PC-9 (cell line): ENCODE measurements around the gene BOD1. TPM values are rescaled to one million over a fixed set of nuclear protein-coding genes. Genes with fewer than 3 reads are reported as not detected.

Experiments used
- BruUV-seq: library from RNA; stranded (reverse); fragments of 400-500 nt; replicated peaks from 2 replicates; lab custom pipeline; 2021; lab: Mats Ljungman, UMichigan
- CTCF ChIA-PET: fragments of 300-600 bp; sonication (Branson Sonifier 250); formaldehyde crosslinking; loops from one replicate; lab custom pipeline; 2022; ENCODE audit warnings: antibody characterized with exemption; lab: Charles Lee
- POLR2A ChIA-PET: fragments of 300-600 bp; sonication (Branson Sonifier 250); formaldehyde crosslinking; loops from one replicate; lab custom pipeline; 2022; ENCODE audit warnings: antibody characterized with exemption; ENCODE audit not compliant: unreplicated experiment; lab: Charles Lee
- DNase-seq, 2 experiments: peaks; one replicate each; pipeline versions ENCODE4 v3.0.0 to v3.0.0-alpha.2; 2015 to 2022; ENCODE audit warnings: mixed read lengths in 1 of 2
- H2AFZ ChIP-seq: fragments of 200-600 bp; sonication (generic); 2 replicates; pipeline ENCODE4 v1.8.1; 2017; ENCODE audit warnings: antibody characterized with exemption
- H3F3A ChIP-seq: fragments of 200-600 bp; sonication (generic); 2 replicates; pipeline ENCODE4 v1.8.1; 2017; ENCODE audit warnings: antibody characterized with exemption, mild to moderate bottlenecking, low read depth; ENCODE audit not compliant: insufficient read depth
- H3K27ac ChIP-seq: fragments of 200-600 bp; sonication (generic); 2 replicates; pipeline ENCODE4 v1.6.1; 2016; ENCODE audit warnings: mixed run types
- H3K27me3 ChIP-seq: fragments of 200-600 bp; sonication (generic); 2 replicates; pipeline ENCODE4 v1.6.1; 2016; ENCODE audit warnings: low read depth, mixed run types; ENCODE audit not compliant: insufficient read depth
- H3K36me3 ChIP-seq: fragments of 200-600 bp; sonication (generic); 2 replicates; pipeline ENCODE4 v1.6.1; 2016; ENCODE audit warnings: low read depth, mixed run types
- H3K4me1 ChIP-seq: fragments of 200-600 bp; sonication (generic); replicated peaks from 2 replicates; pipeline ENCODE4 v1.6.1; 2016; ENCODE audit warnings: mixed run types; ENCODE audit not compliant: insufficient read depth
- H3K4me2 ChIP-seq: fragments of 200-600 bp; sonication (generic); 2 replicates; pipeline ENCODE4 v1.6.1; 2017; ENCODE audit warnings: mixed run types
- H3K4me3 ChIP-seq: fragments of 200-600 bp; sonication (generic); 2 replicates; pipeline ENCODE4 v1.6.1; 2016; ENCODE audit warnings: mixed run types
- H3K79me2 ChIP-seq: fragments of 200-600 bp; sonication (generic); 2 replicates; pipeline ENCODE4 v1.6.1; 2017; ENCODE audit warnings: low read depth, mixed run types
- H3K9me2 ChIP-seq: fragments of 200-600 bp; sonication (generic); 2 replicates; pipeline ENCODE4 v1.8.1; 2017; ENCODE audit warnings: mild to moderate bottlenecking; ENCODE audit not compliant: insufficient read depth
- H3K9me3 ChIP-seq: fragments of 200-600 bp; sonication (generic); 2 replicates; pipeline ENCODE4 v1.8.1; 2016; ENCODE audit warnings: low read depth; ENCODE audit not compliant: insufficient read depth
- H4K20me1 ChIP-seq: fragments of 200-600 bp; sonication (generic); 2 replicates; pipeline ENCODE4 v1.8.1; 2017; ENCODE audit not compliant: insufficient read depth
- CTCF ChIP-seq: fragments of 200-600 bp; sonication (generic); conservative IDR thresholded peaks from 2 replicates; pipeline ENCODE4 v1.6.1; 2017; ENCODE audit warnings: mixed run types, antibody characterized with exemption, mild to moderate bottlenecking, moderate library complexity
- EZH2 ChIP-seq: fragments of 200-600 bp; sonication (generic); IDR thresholded peaks from 2 replicates; pipeline ENCODE4 v1.8.0; 2017; ENCODE audit warnings: antibody characterized with exemption, low read depth
- intact Hi-C: fragments of 100-400 bp; cut with micrococcal nuclease; formaldehyde crosslinking; loops from one replicate; pipeline ENCODE4 v1.10.0; 2022; ENCODE audit not compliant: unreplicated experiment
- total RNA-seq: library from RNA; stranded (reverse); gene quantifications from 2 replicates; pipeline ENCODE4 v1.2.3, GENCODE V29; 2021

Gene BOD1
- total RNA-seq, 1 experiment from 2014 or later = 73.2 TPM

DNA sequence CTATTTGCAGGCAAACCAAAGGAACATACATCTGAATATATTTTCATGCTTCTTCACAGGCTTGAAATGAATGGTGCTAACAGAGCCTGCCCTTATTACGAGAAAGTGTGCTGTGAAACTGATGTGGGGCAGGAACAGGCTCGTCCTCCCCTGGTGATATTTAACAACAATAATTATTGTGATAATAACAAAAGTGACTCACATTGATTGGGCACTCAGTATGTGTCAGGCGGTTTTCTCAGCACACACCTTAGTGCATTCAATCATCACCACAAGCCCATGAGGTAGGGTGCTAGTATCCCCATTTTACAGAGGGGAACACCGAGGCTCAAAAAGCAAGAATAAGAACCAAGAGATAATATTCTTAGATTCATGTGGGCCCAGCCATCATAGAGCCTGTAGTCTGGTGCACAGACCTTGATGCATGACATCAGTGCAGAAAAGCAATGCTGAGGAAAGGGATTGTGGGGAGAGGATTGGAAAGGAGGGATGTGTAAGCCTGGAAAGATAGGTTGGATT lies 18.1 kb upstream of the BOD1 start:
- H3K4me1 ChIP-seq = no peaks in the 10 kb centered on the region
- CTCF ChIA-PET = no interaction called here
- H4K20me1 ChIP-seq = no peaks in the 10 kb centered on the region
- no peaks in the 10 kb centered on the region for H3K27me3 ChIP-seq
- no peak for DNase-seq
- H3K27ac ChIP-seq = no peak overlapping the region
- H3K79me2 ChIP-seq = no peaks in the 10 kb centered on the region
- H3K9me3 ChIP-seq = no peaks in the 10 kb centered on the region
- H3K4me3 ChIP-seq = no peak overlapping the region
- H2AFZ ChIP-seq = no peak overlapping the region
- TF ChIP-seq CTCF = no peak
- no TSS peak for BruUV-seq
- no peak overlapping the region for H3K4me2 ChIP-seq
- no peaks in the 10 kb centered on the region for H3F3A ChIP-seq
- no peaks in the 10 kb centered on the region for H3K9me2 ChIP-seq
- intact Hi-C loops = no loop called here
- POLR2A ChIA-PET = no interaction called here
- H3K36me3 ChIP-seq = no peaks in the 10 kb centered on the region

DNA sequence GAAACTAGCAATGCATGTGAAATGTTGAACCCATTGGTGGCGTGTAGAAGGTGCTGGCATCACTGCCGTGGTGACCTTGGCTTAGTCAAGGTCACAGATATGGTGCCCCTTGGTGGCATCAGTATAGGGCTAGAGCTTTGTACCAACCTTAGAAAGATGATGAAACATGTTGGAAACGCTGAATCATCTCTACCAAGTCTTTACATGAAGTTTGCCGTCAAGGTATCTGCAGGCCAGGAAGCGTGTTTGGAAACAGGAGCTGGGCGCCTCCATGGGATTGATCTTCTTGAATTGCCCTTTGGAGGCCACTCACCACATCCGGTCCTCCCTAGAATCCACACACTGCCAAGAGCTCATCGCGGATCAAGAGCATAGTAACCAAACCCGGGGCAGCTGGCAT lies 16.9 kb upstream of the BOD1 start:
- Histone ChIP-seq H3K27ac (no peak overlapping the region), H3K9me3 (no peaks in the 10 kb centered on the region), H3K79me2 (no peaks in the 10 kb centered on the region), H3K9me2 (no peaks in the 10 kb centered on the region), H3K4me3 (no peak overlapping the region), H3F3A (no peaks in the 10 kb centered on the region), H3K4me1 (no peaks in the 10 kb centered on the region), H3K36me3 (no peaks in the 10 kb centered on the region), H3K4me2 (no peak overlapping the region), H3K27me3 (no peaks in the 10 kb centered on the region), H4K20me1 (no peaks in the 10 kb centered on the region), H2AFZ (no peak overlapping the region)
- POLR2A ChIA-PET = no interaction called here
- intact Hi-C loops = no loop called here
- TF ChIP-seq CTCF = no peak
- TF ChIP-seq EZH2 = no peak
- CTCF ChIA-PET = no interaction called here
- BruUV-seq = no TSS peak
- no peak for DNase-seq

DNA sequence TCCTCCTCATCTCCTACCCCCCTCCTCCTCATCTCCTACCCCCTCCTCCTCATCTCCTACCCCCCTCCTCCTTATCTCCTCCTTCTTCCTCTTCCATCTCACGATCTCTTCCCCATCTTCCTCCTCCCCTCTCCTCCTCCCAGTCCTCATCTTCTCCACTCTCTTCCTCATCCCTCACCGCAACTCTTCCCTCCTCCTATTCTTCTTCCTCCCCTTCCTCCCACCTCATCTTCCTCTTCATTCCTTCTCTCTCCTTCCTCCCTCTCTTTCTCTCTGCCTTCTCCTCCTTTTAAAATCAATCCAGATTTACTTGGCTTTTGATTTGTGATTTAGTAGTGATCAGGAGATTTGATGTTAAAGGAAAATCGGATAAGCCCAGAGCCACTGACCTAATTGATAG lies 15.0 kb upstream of the BOD1 start:
- BruUV-seq = no TSS peak
- ChIA-PET POLR2A (interaction anchor here (0.6 kb wide), 1 partner anchor 340 kb away, joined by 6 read pairs; no protein-coding TSS in a partner anchor), CTCF (no interaction called here)
- Histone ChIP-seq H3K79me2 (no peaks in the 10 kb centered on the region), H3K4me2 (no peak overlapping the region), H3K36me3 (no peaks in the 10 kb centered on the region), H4K20me1 (no peaks in the 10 kb centered on the region), H3K27me3 (no peaks in the 10 kb centered on the region), H2AFZ (no peak overlapping the region), H3K9me3 (no peaks in the 10 kb centered on the region), H3F3A (no peaks in the 10 kb centered on the region), H3K9me2 (no peaks in the 10 kb centered on the region), H3K27ac (no peak overlapping the region), H3K4me1 (no peaks in the 10 kb centered on the region), H3K4me3 (no peak overlapping the region)
- no peak for DNase-seq
- TF ChIP-seq EZH2 (no peak), CTCF (no peak)
- intact Hi-C loops = no loop called here
